B cell (primary cell): ENCODE data around the gene ATP7B. TPM values are rescaled to one million over a fixed set of nuclear protein-coding genes. Genes with fewer than 3 reads are reported as not detected.

Experiments
- ATAC-seq: fragments of 200-7000 bp; cut with Tn5 transposase; one replicate; pipeline ENCODE4 v1.10.0; 2021; ENCODE audit warnings: low read depth, mild to moderate bottlenecking, moderate number of reproducible peaks, moderate library complexity
- CTCF ChIA-PET: fragments of 350-600 bp; sonication (Branson Sonifier 250); formaldehyde crosslinking; loops from one replicate; lab custom pipeline; 2021; ENCODE audit warnings: antibody characterized with exemption, inconsistent platforms; lab: Charles Lee
- POLR2A ChIA-PET: fragments of 350-600 bp; sonication (Branson Sonifier 250); formaldehyde crosslinking; loops from one replicate; lab custom pipeline; 2021; ENCODE audit warnings: antibody characterized with exemption; lab: Charles Lee
- DNase-seq: peaks from one replicate; pipeline ENCODE4 v3.0.0; 2013
- H2AFZ ChIP-seq: 2 replicates; pipeline ENCODE4 v1.6.1; 2012; ENCODE audit warnings: mild to moderate bottlenecking, low read depth, low read length; ENCODE audit not compliant: insufficient read depth, poor library complexity, severe bottlenecking
- H3K27ac ChIP-seq, 2 donors: 1 replicate in 1 of 2; 2 replicates in 1 of 2; pipeline ENCODE4 v1.5.1; 2012 to 2013; ENCODE audit warnings: low read length in 2 of 2, mild to moderate bottlenecking in 2 of 2, moderate library complexity in 1 of 2
- H3K27me3 ChIP-seq, 4 experiments: fragments of 200-600 bp in 1 of 4; sonication (generic) in 1 of 4; replicated peaks in 1 of 4; 1 replicate in 2 of 4; 2 replicates in 2 of 4; pipeline versions ENCODE4 v1.6.1 to v1.7.0; 2013 to 2016; ENCODE audit warnings: low read length in 3 of 4, mild to moderate bottlenecking in 2 of 4, mixed read lengths in 1 of 4, moderate library complexity in 1 of 4; ENCODE audit not compliant: insufficient read depth in 4 of 4, control insufficient read depth in 3 of 4; ENCODE audit errors: control extremely low read depth in 1 of 4
- H3K36me3 ChIP-seq, 2 experiments: replicated peaks in 1 of 2; 1 replicate in 1 of 2; 2 replicates in 1 of 2; pipeline versions ENCODE4 v1.6.1 to v1.7.1; 2013; ENCODE audit warnings: low read length in 1 of 2; ENCODE audit not compliant: insufficient read depth in 2 of 2, control insufficient read depth in 1 of 2; ENCODE audit errors: control extremely low read depth in 1 of 2, extremely low read depth in 1 of 2
- H3K4me1 ChIP-seq, 2 donors: fragments of 200-600 bp in 1 of 2; sonication (generic) in 1 of 2; 1 replicate in 1 of 2; 2 replicates in 1 of 2; pipeline versions ENCODE4 v1.5.1 to v1.6.1; 2013 to 2017; ENCODE audit warnings: low read length in 2 of 2; ENCODE audit not compliant: control insufficient read depth in 2 of 2, insufficient read depth in 2 of 2
- H3K4me2 ChIP-seq: replicated peaks from 2 replicates; pipeline ENCODE3; 2012; ENCODE audit warnings: mild to moderate bottlenecking, low read depth, low read length; ENCODE audit not compliant: poor library complexity, severe bottlenecking
- H3K4me3 ChIP-seq, 5 experiments: fragments of 200-600 bp in 1 of 5; sonication (generic) in 1 of 5; 1 replicate in 3 of 5; 2 replicates in 2 of 5; pipeline versions ENCODE4 v1.5.1 to v1.7.0; 2011 to 2016; ENCODE audit warnings: low read length in 4 of 5, mild to moderate bottlenecking in 4 of 5, low read depth in 2 of 5, control low read depth in 1 of 5, moderate library complexity in 1 of 5; ENCODE audit not compliant: insufficient read depth in 1 of 5; ENCODE audit errors: control extremely low read depth in 1 of 5, extremely low read depth in 1 of 5
- H3K79me2 ChIP-seq: fragments of 200-600 bp; sonication (generic); one replicate; pipeline ENCODE4 v1.6.0; 2016; ENCODE audit warnings: low read length; ENCODE audit not compliant: control insufficient read depth, insufficient read depth
- H3K9ac ChIP-seq: fragments of 200-600 bp; sonication (generic); 2 replicates; pipeline ENCODE4 v1.6.1; 2017; ENCODE audit warnings: mild to moderate bottlenecking, low read length, moderate library complexity
- H3K9me3 ChIP-seq, 3 donors: one replicate each; pipeline versions ENCODE4 v1.6.1 to v1.7.1; 2013; ENCODE audit warnings: low read length in 2 of 3; ENCODE audit not compliant: control insufficient read depth in 2 of 3, insufficient read depth in 1 of 3; ENCODE audit errors: control extremely low read depth in 1 of 3
- H4K20me1 ChIP-seq: 2 replicates; pipeline ENCODE4 v1.6.0; 2012; ENCODE audit warnings: mild to moderate bottlenecking, low read length; ENCODE audit not compliant: insufficient read depth, control insufficient read depth, poor library complexity, severe bottlenecking
- H3K27ac Mint-ChIP-seq: one replicate; pipeline ENCODE4 v1.8.0; 2021; ENCODE audit warnings: mixed read lengths
- H3K27me3 Mint-ChIP-seq: one replicate; pipeline ENCODE4 v1.8.0; 2021; ENCODE audit warnings: mixed read lengths
- H3K4me1 Mint-ChIP-seq: one replicate; pipeline ENCODE4 v1.8.0; 2021; ENCODE audit warnings: mixed read lengths
- H3K4me3 Mint-ChIP-seq: one replicate; pipeline ENCODE4 v1.8.0; 2021; ENCODE audit warnings: mixed read lengths
- H3K9me3 Mint-ChIP-seq: one replicate; pipeline ENCODE4 v1.8.0; 2022; ENCODE audit warnings: mixed read lengths; ENCODE audit not compliant: insufficient read depth
- CTCF ChIP-seq: fragments of 200-600 bp; IDR thresholded peaks from one replicate; pipeline ENCODE4 v1.8.0; 2022; ENCODE audit warnings: antibody characterized with exemption, mild to moderate bottlenecking
- EZH2 ChIP-seq: IDR thresholded peaks from 2 replicates; pipeline ENCODE4 v1.6.1; 2012; ENCODE audit warnings: borderline replicate concordance, low read depth, mild to moderate bottlenecking, moderate library complexity, low read length; ENCODE audit not compliant: insufficient read depth, poor library complexity, severe bottlenecking
- WGBS: methylation state at CpG from one replicate; pipeline ENCODE4 v1.1.5; 2013; ENCODE audit warnings: missing lambda C conversion rate; ENCODE audit not compliant: insufficient coverage; 5-methylcytosine and 5-hydroxymethylcytosine counted together
- intact Hi-C: fragments of 100-400 bp; cut with micrococcal nuclease; formaldehyde crosslinking; loops from one replicate; pipeline ENCODE4 v1.10.0; 2022
- polyA plus RNA-seq: library from polyadenylated mRNA; depleted of rRNA; stranded (reverse); fragments of >200 nt; gene quantifications from 2 replicates; pipeline ENCODE4 v1.2.3, GENCODE V29; 2012
- total RNA-seq, 2 donors: library from RNA; stranded (reverse); fragments of 120-200 nt in 1 of 2; gene quantifications; 1 replicate in 1 of 2; 2 replicates in 1 of 2; pipeline versions ENCODE4 v1.2.3 to v1.2.4, GENCODE V29; 2013 to 2022

Gene ATP7B
- total and polyA plus RNA-seq, 2 donors (not counting 1 experiment from before 2014, with no cell fraction given) = 0.10 to 0.91 TPM

GRCh38 chr13:51956717-51957116 is 54.5 kb downstream of the ATP7B start:
- Mint-ChIP-seq H3K9me3 (no peaks in the 10 kb centered on the region), H3K27ac (no peak overlapping the region), H3K27me3 (peaks cover 3% of the 10 kb centered on the region), H3K4me3 (no peak overlapping the region), H3K4me1 (peaks cover 18% of the 10 kb centered on the region)
- Histone ChIP-seq H3K4me2 (no peak overlapping the region), H3K9me3 (no peaks in the 10 kb centered on the region), H3K27me3 (no peaks in the 10 kb centered on the region), H3K4me3 (no peak overlapping the region), H2AFZ (no peak overlapping the region), H3K79me2 (no peaks in the 10 kb centered on the region), H3K4me1 (peaks cover 4 to 11% of the 10 kb centered on the region in 2 donors), H3K36me3 (no peaks in the 10 kb centered on the region), H4K20me1 (no peaks in the 10 kb centered on the region), H3K9ac (no peak overlapping the region), H3K27ac (no peak overlapping the region)
- DNase-seq (no peak), ATAC-seq (no peak)
- TF ChIP-seq CTCF (no peak), EZH2 (no peak)
- POLR2A ChIA-PET = no interaction called here
- CTCF ChIA-PET = interaction anchor here (0.9 kb wide), 1 partner anchor 141 kb away, joined by 3 read pairs; no protein-coding TSS in a partner anchor
- intact Hi-C loops = no loop called here

GRCh38 chr13:51955816-51956603 is 55.2 kb downstream of the ATP7B start:
- Histone ChIP-seq H4K20me1 (no peaks in the 10 kb centered on the region), H3K9me3 (no peaks in the 10 kb centered on the region), H3K4me3 (no peak overlapping the region), H3K9ac (no peak overlapping the region), H3K27ac (no peak overlapping the region), H3K4me1 (peaks cover 4 to 11% of the 10 kb centered on the region in 2 donors), H3K79me2 (no peaks in the 10 kb centered on the region), H2AFZ (no peak overlapping the region), H3K36me3 (no peaks in the 10 kb centered on the region), H3K27me3 (no peaks in the 10 kb centered on the region), H3K4me2 (no peak overlapping the region)
- CTCF ChIA-PET = interaction anchor here (0.9 kb wide), 1 partner anchor 141 kb away, joined by 3 read pairs; no protein-coding TSS in a partner anchor
- Mint-ChIP-seq H3K27me3 (peaks cover 8% of the 10 kb centered on the region), H3K27ac (no peak overlapping the region), H3K9me3 (no peaks in the 10 kb centered on the region), H3K4me1 (peaks cover 18% of the 10 kb centered on the region), H3K4me3 (no peak overlapping the region)
- 90% methylated on average over 9 of the region's 16 CpGs for WGBS
- no peak for TF ChIP-seq EZH2
- no peak for TF ChIP-seq CTCF
- ATAC-seq (no peak), DNase-seq (no peak)
- POLR2A ChIA-PET = no interaction called here
- intact Hi-C loops = no loop called here
